NCI-H345 treated with DMSO at 0.1 percent for 48 hours (cell line): ENCODE measurements around the gene SLC24A2.

ENCODE experiments used
- DNase-seq: peaks from one replicate; lab custom pipeline; 2025; ENCODE audit not compliant: unreplicated experiment; lab: John Stamatoyannopoulos, UW

The SLC24A2 gene

GRCh38 chr9:19759066-19759465 is 29.8 kb downstream of the SLC24A2 start:
- peak; percentile 4 for DNase-seq

GRCh38 chr9:19757745-19758144 is 31.1 kb downstream of the SLC24A2 start:
- no peak for DNase-seq

GRCh38 chr9:19754921-19755320 is 33.9 kb downstream of the SLC24A2 start:
- no peak for DNase-seq

GRCh38 chr9:19748278-19749126 is 40.3 kb downstream of the SLC24A2 start:
- no peak for DNase-seq

- no peak for DNase-seq
Measured at GRCh38 chr9:19746223-19746622, 42.6 kb downstream of the SLC24A2 start.

- DNase-seq: no peak
Measured at GRCh38 chr9:19741178-19741577, 47.7 kb downstream of the SLC24A2 start.
